Astrocyte of the cerebellum (primary cell): ENCODE results near the gene ARHGAP23.

ENCODE experiments used
- DNase-seq: peaks from one replicate; pipeline ENCODE4 v3.0.0-alpha.2; 2011; ENCODE audit warnings: low read depth
- H3K4me3 ChIP-seq: 2 replicates; pipeline ENCODE4 v1.5.1; 2011; ENCODE audit warnings: mild to moderate bottlenecking, low read depth, low read length, moderate library complexity
- CTCF ChIP-seq: IDR thresholded peaks from 2 replicates; pipeline ENCODE4 v1.5.1; 2012; ENCODE audit warnings: low read length, low read depth, moderate library complexity, mild to moderate bottlenecking; ENCODE audit errors: missing control alignments
- in situ Hi-C: cut with HindIII; loops from 2 replicates; pipeline ENCODE4 v1.10.0; 2017; ENCODE audit warnings: low sequenced_read_pairs

Gene ARHGAP23

GRCh38 chr17:38538906-38539305, 110.6 kb downstream of the ARHGAP23 start:
- no peak for DNase-seq
- TF ChIP-seq CTCF = no peak
- in situ Hi-C loops = no loop called here

GRCh38 chr17:38539386-38539785, 111.1 kb downstream of the ARHGAP23 start:
- TF ChIP-seq CTCF = no peak
- H3K4me3 ChIP-seq = no peak overlapping the region
- in situ Hi-C loops = no loop called here
- no peak for DNase-seq

More at GRCh38 chr17:38538906-38539305, 110.6 kb downstream of the ARHGAP23 start:
- H3K4me3 ChIP-seq = no peak overlapping the region

GRCh38 chr17:38540514-38541045, 112.3 kb downstream of the ARHGAP23 start:
- no peak for TF ChIP-seq CTCF
- DNase-seq = no peak
- in situ Hi-C loops = loop anchor here (10.0 kb wide), 1 partner anchor 64 kb away; the partner anchor contains the start of gene SRCIN1
- H3K4me3 ChIP-seq = no peak overlapping the region

- in situ Hi-C loops = loop anchor here (10.0 kb wide), 1 partner anchor 64 kb away; the partner anchor contains the start of gene SRCIN1
- no peak overlapping the region for H3K4me3 ChIP-seq
- DNase-seq = no peak
- TF ChIP-seq CTCF = no peak
Measured at GRCh38 chr17:38541281-38541680, 113.0 kb downstream of the ARHGAP23 start.

- no peak for DNase-seq
- H3K4me3 ChIP-seq = no peak overlapping the region
- in situ Hi-C loops = loop anchor here (10.0 kb wide), 1 partner anchor 63 kb away; the partner anchor contains the start of gene SRCIN1
- no peak for TF ChIP-seq CTCF
Measured at GRCh38 chr17:38542286-38542685, 114.0 kb downstream of the ARHGAP23 start.

GRCh38 chr17:38543403-38544174, 115.3 kb downstream of the ARHGAP23 start:
- no peak for TF ChIP-seq CTCF
- in situ Hi-C loops = loop anchor here (10.0 kb wide), 1 partner anchor 61 kb away; the partner anchor contains the start of gene SRCIN1
- DNase-seq = no peak
- H3K4me3 ChIP-seq = no peak overlapping the region
